Lung (tissue), 12 donors: ENCODE results near the gene PRDX1. TPM values are rescaled to one million over a fixed set of nuclear protein-coding genes. Genes with fewer than 3 reads are reported as not detected.

Source experiments
- ATAC-seq: fragments of 200-7000 bp; cut with Tn5 transposase; one replicate; pipeline ENCODE4 v1.9.1; 2020; ENCODE audit warnings: moderate number of reproducible peaks; ENCODE audit not compliant: insufficient read depth, low FRiP score
- DNase-seq, 3 donors: peaks; one replicate each; pipeline ENCODE4 v3.0.0-alpha.2; 2013 to 2017
- H3K27ac ChIP-seq, 2 donors: one replicate each; pipeline ENCODE4 v1.5.1; 2013; ENCODE audit warnings: mild to moderate bottlenecking in 2 of 2, moderate library complexity in 2 of 2, control low read depth in 1 of 2, inconsistent platforms in 1 of 2, low read depth in 1 of 2, low read length in 1 of 2
- H3K27me3 ChIP-seq, 3 donors: one replicate each; pipeline ENCODE4 v1.5.1; 2013; ENCODE audit warnings: low read length in 2 of 3; ENCODE audit not compliant: control insufficient read depth in 3 of 3, insufficient read depth in 3 of 3
- H3K36me3 ChIP-seq, 4 donors: one replicate each; pipeline ENCODE4 v1.5.1; 2013; ENCODE audit warnings: low read length in 4 of 4, mild to moderate bottlenecking in 1 of 4, moderate library complexity in 1 of 4; ENCODE audit not compliant: control insufficient read depth in 4 of 4, insufficient read depth in 4 of 4
- H3K4me1 ChIP-seq, 5 donors: one replicate each; pipeline ENCODE4 v1.5.1; 2013; ENCODE audit warnings: low read length in 5 of 5, mild to moderate bottlenecking in 2 of 5, moderate library complexity in 1 of 5; ENCODE audit not compliant: control insufficient read depth in 5 of 5, insufficient read depth in 5 of 5
- H3K4me3 ChIP-seq: one replicate; pipeline ENCODE4 v1.5.1; 2013; ENCODE audit warnings: mild to moderate bottlenecking, control low read depth, moderate library complexity
- H3K9ac ChIP-seq, 2 donors: one replicate each; pipeline ENCODE4 v1.5.1; 2013; ENCODE audit warnings: low read length in 2 of 2, control low read depth in 1 of 2; ENCODE audit not compliant: insufficient read depth in 1 of 2
- H3K9me3 ChIP-seq, 4 donors: one replicate each; pipeline ENCODE4 v1.5.1; 2013; ENCODE audit warnings: low read length in 3 of 4, mild to moderate bottlenecking in 1 of 4, moderate library complexity in 1 of 4; ENCODE audit not compliant: control insufficient read depth in 4 of 4, insufficient read depth in 3 of 4
- CTCF ChIP-seq: IDR thresholded peaks from 2 replicates; pipeline ENCODE4 v1.5.1; 2012; ENCODE audit warnings: mild to moderate bottlenecking; ENCODE audit errors: control extremely low read depth, extremely low read depth
- WGBS, 2 donors: extraction: QIAGEN DNeasy Blood & Tissue Kit; methylation state at CpG; one replicate each; pipeline ENCODE4 v1.1.7; 2013; 5-methylcytosine and 5-hydroxymethylcytosine counted together
- polyA plus RNA-seq, 2 donors: library from polyadenylated mRNA; stranded (reverse); fragments of 200-250 nt; gene quantifications; one replicate each; pipeline ENCODE4 v1.2.1, GENCODE V29; 2013
- total RNA-seq, 2 donors: library from RNA; depleted of rRNA in 1 of 2; stranded (reverse); fragments of >200 nt in 1 of 2; gene quantifications; one replicate each; pipeline ENCODE4 v1.2.1, GENCODE V29; 2014 to 2021
- donor health status: control.
- donor health status: control.
- donor health status: Bipolar disorder and iron deficiency.
- donor health status: healthy.
- donor health status: DM: yes; HTN: yes; CAD: no.

Gene PRDX1
- total and polyA plus RNA-seq, 4 donors: 208 to 926 (median 546) TPM

GRCh38 chr1:45551684-45552083, 30.0 kb upstream of the PRDX1 start:
- Histone ChIP-seq H3K4me1 (peaks cover 7 to 10% (median 9%) of the 10 kb centered on the region in 5 donors), H3K27ac (peak overlapping the region; percentile 31 to 83), H3K4me3 (peak overlapping the region; percentile 62), H3K27me3 (no peaks in the 10 kb centered on the region), H3K9me3 (no peaks in the 10 kb centered on the region), H3K36me3 (peaks cover 0 to 6% (median 2%) of the 10 kb centered on the region in 4 donors), H3K9ac (peak overlapping the region; percentile 47 to 98)
- 14 to 17% methylated on average over 3 of the region's 3 CpGs for WGBS, 2 donors
- DNase-seq (no peak), ATAC-seq (no peak)
- no peak for TF ChIP-seq CTCF

DNA sequence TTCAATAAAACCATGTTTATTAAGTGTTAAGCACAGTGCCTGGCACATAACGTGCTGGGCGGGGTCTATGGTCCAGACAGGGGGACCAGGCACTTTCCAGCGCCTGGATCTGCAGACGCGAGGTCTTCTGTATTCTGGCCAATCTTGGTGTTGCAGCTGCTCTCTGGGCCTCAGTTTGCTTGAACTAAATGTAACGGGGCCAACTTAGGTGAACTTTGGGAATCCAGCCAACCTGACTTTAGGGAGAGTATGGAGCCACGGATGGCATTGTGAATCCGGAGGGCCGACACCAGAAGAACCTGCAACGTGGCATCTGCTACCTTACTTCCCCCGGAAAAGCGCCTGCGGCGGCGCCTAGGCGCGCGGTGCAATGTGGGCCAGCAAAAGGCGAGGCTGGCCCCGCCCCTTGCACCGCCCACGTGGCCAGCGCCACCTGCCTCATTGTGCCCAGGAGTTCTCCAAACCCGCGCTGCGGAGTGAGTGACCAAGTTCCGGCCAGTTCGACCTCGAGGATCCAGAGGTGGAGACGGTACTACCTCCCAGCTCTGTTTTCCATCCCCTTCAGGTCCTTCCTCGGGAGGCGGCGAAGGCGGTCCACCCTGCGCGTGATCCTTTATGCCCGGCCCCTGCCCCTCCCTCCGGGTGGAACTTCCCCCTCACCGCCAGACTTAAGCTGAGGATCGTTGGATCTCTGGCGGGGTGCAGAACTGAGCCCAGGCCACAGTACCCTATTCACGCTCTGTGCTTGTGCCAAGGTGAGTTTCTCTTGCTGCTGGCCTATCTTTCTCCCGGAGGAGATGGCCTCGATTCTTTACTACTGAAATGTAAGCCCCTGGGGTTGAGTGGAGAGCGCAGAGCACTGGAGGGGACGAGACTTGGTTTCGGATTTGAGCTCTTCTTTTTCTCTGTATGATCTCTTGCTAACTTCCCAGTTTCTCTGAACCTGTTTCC, 29.0 kb upstream of the PRDX1 start, which contains the start of gene AKR1A1:
Gene AKR1A1, plus strand, starts transcription at position 426 of the 951 bp plus-strand sequence. CDS start 10,969 bp downstream, outside the sequence.
- peak within 1 kb of the TSS; percentile 62 for H3K4me3 ChIP-seq
- peak; percentile 84 to 92 (median 85) for DNase-seq
- H3K27ac ChIP-seq: peak within 1 kb of the TSS; percentile 83 to 91
- H3K9me3 ChIP-seq: no peaks in the 10 kb centered on the region
- H3K4me1 ChIP-seq: peaks cover 7 to 10% (median 9%) of the 10 kb centered on the region in 5 donors
- ATAC-seq: peak; percentile 96
- peak within 1 kb of the TSS; percentile 47 to 98 for H3K9ac ChIP-seq
- H3K27me3 ChIP-seq: no peaks in the 10 kb centered on the region
- WGBS, 2 donors: 2% methylated on average over 46 to 47 of the region's 47 CpGs
- peaks cover 0 to 6% (median 2%) of the 10 kb centered on the region in 4 donors for H3K36me3 ChIP-seq
- TF ChIP-seq CTCF: no peak

DNA sequence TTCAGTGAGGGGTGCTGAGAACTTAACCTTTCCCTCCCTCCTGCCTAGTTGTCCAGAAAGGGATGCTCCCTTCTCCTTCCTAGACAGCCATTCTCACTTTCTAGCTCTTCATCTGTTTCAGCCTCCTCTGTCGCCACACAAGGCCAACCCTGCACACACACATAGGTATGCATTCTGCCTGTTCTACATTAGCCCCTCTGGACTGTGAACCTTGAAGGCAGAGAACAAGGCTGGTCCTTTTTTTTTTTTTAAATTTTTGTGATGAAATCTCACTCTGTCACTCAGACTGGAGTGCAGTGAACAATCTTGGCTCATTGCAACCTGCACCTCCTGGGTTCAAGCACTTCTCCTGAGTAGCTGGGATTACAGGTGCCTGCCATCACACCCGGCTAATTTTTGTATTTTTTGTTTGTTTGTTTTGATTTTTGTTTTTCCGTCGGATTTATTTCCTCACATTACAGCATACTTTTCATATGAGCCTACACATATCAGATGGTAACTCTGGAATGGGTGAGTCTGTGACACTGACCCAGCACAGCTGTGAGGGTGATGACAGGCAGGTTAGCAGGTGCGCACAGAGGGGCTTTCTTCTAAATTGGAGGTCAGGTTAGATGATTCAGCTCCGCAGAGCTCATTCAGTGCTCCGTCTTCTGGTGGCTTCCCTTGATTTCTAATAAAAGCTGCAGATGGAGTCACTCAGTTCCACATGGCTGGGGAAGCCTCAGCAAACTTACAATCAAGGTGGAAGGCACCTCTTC, 24.0 kb upstream of the PRDX1 start:
- TF ChIP-seq CTCF: no peak
- 83 to 87% methylated on average over 7 of the region's 7 CpGs for WGBS, 2 donors
- Histone ChIP-seq H3K4me1 (peaks cover 0 to 10% (median 0%) of the 10 kb centered on the region in 5 donors), H3K9me3 (no peaks in the 10 kb centered on the region), H3K36me3 (no peaks in the 10 kb centered on the region), H3K9ac (no peak overlapping the region), H3K4me3 (no peak overlapping the region), H3K27me3 (no peaks in the 10 kb centered on the region), H3K27ac (peak overlapping the region in 1 of 2 donors; percentile 13)
- DNase-seq (no peak), ATAC-seq (no peak)
